A549 (cell line): Measurements from ENCODE around the gene PNPLA2. TPM values are rescaled to one million over a fixed set of nuclear protein-coding genes. Genes with fewer than 3 reads are reported as not detected.

Experiments used
- ATAC-seq, 2 experiments: fragments of 200-7000 bp in 1 of 2; fragments of >200 bp in 1 of 2; cut with Nextera tagmentation in 1 of 2; cut with Tn5 transposase in 1 of 2; 3 replicates each; pipeline versions ENCODE4 v1.8.0 to v1.9.1; 2018 to 2020; ENCODE audit warnings: mild to moderate bottlenecking in 1 of 2, moderate library complexity in 1 of 2
- CTCF ChIA-PET: fragments of 300-600 bp; sonication (Branson Sonifier 250); formaldehyde crosslinking; extraction: SDS; loops from one replicate; lab custom pipeline; 2021; ENCODE audit warnings: antibody characterized with exemption, inconsistent platforms; lab: Yijun Ruan, JAX
- POLR2A ChIA-PET: fragments of 350-600 bp; formaldehyde crosslinking; extraction: SDS; loops from one replicate; lab custom pipeline; 2021; ENCODE audit warnings: antibody characterized with exemption, inconsistent platforms; lab: Yijun Ruan, JAX
- DNase-seq, 2 experiments: peaks; one replicate each; pipeline versions ENCODE4 v3.0.0 to v3.0.0-alpha.2; 2011 to 2016; ENCODE audit warnings: low read depth in 1 of 2, low spot score in 1 of 2
- FAIRE-seq: peaks from 2 replicates; lab custom pipeline; 2011; peaks lifted over from hg19 to GRCh38; lab: Jason Lieb, UNC
- H3K27ac ChIP-seq, 2 experiments: fragments of >200 bp; sonication (Bioruptor Twin); formaldehyde crosslinking; 3 replicates each; pipeline ENCODE4 v1.5.1; 2016 to 2017
- H3K4me1 ChIP-seq: fragments of >200 bp; sonication (Bioruptor Twin); formaldehyde crosslinking; 3 replicates; pipeline ENCODE4 v1.6.1; 2016
- H3K4me2 ChIP-seq: fragments of >200 bp; sonication (Bioruptor Twin); formaldehyde crosslinking; 3 replicates; pipeline ENCODE4 v1.6.1; 2016
- H3K4me3 ChIP-seq: fragments of >200 bp; sonication (Bioruptor Twin); formaldehyde crosslinking; 3 replicates; pipeline ENCODE4 v1.5.1; 2016
- H3K9me3 ChIP-seq: fragments of >200 bp; sonication (Bioruptor Twin); formaldehyde crosslinking; 3 replicates; pipeline ENCODE4 v1.6.1; 2016
- ATOH8 ChIP-seq: fragments of 250-450 bp; sonication (Bioruptor Pico); IDR thresholded peaks from 2 replicates; pipeline ENCODE4 v1.5.0; 2020; ENCODE audit warnings: low read depth, mild to moderate bottlenecking, moderate library complexity
- CHD2 ChIP-seq: fragments of 150-350 bp; IDR thresholded peaks from 2 replicates; pipeline ENCODE4 v1.6.1; 2014; ENCODE audit warnings: low read length; ENCODE audit not compliant: partially characterized antibody
- FOSB ChIP-seq: fragments of 250-450 bp; sonication (Bioruptor Pico); IDR thresholded peaks from 2 replicates; pipeline ENCODE4 v1.5.0; 2020; ENCODE audit warnings: mild to moderate bottlenecking, moderate library complexity
- HEYL ChIP-seq: fragments of 250-450 bp; sonication (Bioruptor Pico); IDR thresholded peaks from 2 replicates; pipeline ENCODE4 v1.8.0; 2021; ENCODE audit warnings: mild to moderate bottlenecking, moderate library complexity
- MAFK ChIP-seq: fragments of 450-650 bp; IDR thresholded peaks from 2 replicates; pipeline ENCODE4 v1.6.1; 2014; ENCODE audit not compliant: partially characterized antibody
- RFX5 ChIP-seq: fragments of 450-650 bp; IDR thresholded peaks from 2 replicates; pipeline ENCODE4 v1.7.1; 2014; ENCODE audit warnings: antibody characterized with exemption, mild to moderate bottlenecking, moderate library complexity
- SREBF2 ChIP-seq: fragments of 450-650 bp; IDR thresholded peaks from 2 replicates; pipeline ENCODE4 v1.6.1; 2014; ENCODE audit warnings: mild to moderate bottlenecking, moderate library complexity
- WGBS: methylation state at CpG from one replicate; pipeline ENCODE4 v1.1.6; 2017; ENCODE audit errors: missing lambda C conversion rate; 5-methylcytosine and 5-hydroxymethylcytosine counted together
- polyA plus RNA-seq, 4 experiments: library from polyadenylated mRNA; depleted of rRNA in 3 of 4; stranded (reverse); fragments of >200 nt; fragmentation: RNase III in 1 of 4; extraction: RNeasy Plus Mini Kit Qiagen cat#74134 plus additional on column Dnase treatment in 1 of 4; gene quantifications; 2 replicates in 3 of 4; 3 replicates in 1 of 4; pipeline ENCODE4 v1.2.3, GENCODE V29; 2011 to 2017
- TF ChIP-seq, protein P1 (sequence below): fragments of 200-600 bp; sonication (generic); IDR thresholded peaks from 2 replicates; pipeline ENCODE4 v1.6.1; 2016; ENCODE audit warnings: antibody characterized with exemption, mild to moderate bottlenecking, moderate library complexity
- TF ChIP-seq, protein P2 (sequence below): fragments of >200 bp; sonication (Bioruptor Twin); formaldehyde crosslinking; IDR thresholded peaks from 3 replicates; pipeline ENCODE4 v1.5.1; 2016

The PNPLA2 gene
- polyA plus RNA-seq, 2 of the 4 experiments (the other 2 are of a cell fraction) = 13.2 to 25.4 TPM

GRCh38 chr11:799641-800316 is 18.9 kb upstream of the PNPLA2 start (continued):
- TF ChIP-seq, protein P1, sequence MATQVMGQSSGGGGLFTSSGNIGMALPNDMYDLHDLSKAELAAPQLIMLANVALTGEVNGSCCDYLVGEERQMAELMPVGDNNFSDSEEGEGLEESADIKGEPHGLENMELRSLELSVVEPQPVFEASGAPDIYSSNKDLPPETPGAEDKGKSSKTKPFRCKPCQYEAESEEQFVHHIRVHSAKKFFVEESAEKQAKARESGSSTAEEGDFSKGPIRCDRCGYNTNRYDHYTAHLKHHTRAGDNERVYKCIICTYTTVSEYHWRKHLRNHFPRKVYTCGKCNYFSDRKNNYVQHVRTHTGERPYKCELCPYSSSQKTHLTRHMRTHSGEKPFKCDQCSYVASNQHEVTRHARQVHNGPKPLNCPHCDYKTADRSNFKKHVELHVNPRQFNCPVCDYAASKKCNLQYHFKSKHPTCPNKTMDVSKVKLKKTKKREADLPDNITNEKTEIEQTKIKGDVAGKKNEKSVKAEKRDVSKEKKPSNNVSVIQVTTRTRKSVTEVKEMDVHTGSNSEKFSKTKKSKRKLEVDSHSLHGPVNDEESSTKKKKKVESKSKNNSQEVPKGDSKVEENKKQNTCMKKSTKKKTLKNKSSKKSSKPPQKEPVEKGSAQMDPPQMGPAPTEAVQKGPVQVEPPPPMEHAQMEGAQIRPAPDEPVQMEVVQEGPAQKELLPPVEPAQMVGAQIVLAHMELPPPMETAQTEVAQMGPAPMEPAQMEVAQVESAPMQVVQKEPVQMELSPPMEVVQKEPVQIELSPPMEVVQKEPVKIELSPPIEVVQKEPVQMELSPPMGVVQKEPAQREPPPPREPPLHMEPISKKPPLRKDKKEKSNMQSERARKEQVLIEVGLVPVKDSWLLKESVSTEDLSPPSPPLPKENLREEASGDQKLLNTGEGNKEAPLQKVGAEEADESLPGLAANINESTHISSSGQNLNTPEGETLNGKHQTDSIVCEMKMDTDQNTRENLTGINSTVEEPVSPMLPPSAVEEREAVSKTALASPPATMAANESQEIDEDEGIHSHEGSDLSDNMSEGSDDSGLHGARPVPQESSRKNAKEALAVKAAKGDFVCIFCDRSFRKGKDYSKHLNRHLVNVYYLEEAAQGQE = no peak
- TF ChIP-seq MAFK = no peak
- no peak for TF ChIP-seq CHD2
- TF ChIP-seq FOSB (CRISPR knock-in tag) = no peak
- TF ChIP-seq, protein P2, sequence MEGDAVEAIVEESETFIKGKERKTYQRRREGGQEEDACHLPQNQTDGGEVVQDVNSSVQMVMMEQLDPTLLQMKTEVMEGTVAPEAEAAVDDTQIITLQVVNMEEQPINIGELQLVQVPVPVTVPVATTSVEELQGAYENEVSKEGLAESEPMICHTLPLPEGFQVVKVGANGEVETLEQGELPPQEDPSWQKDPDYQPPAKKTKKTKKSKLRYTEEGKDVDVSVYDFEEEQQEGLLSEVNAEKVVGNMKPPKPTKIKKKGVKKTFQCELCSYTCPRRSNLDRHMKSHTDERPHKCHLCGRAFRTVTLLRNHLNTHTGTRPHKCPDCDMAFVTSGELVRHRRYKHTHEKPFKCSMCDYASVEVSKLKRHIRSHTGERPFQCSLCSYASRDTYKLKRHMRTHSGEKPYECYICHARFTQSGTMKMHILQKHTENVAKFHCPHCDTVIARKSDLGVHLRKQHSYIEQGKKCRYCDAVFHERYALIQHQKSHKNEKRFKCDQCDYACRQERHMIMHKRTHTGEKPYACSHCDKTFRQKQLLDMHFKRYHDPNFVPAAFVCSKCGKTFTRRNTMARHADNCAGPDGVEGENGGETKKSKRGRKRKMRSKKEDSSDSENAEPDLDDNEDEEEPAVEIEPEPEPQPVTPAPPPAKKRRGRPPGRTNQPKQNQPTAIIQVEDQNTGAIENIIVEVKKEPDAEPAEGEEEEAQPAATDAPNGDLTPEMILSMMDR = no peak
- no peak for TF ChIP-seq HEYL (CRISPR knock-in tag)
- no peak for TF ChIP-seq ATOH8 (CRISPR knock-in tag)

DNA sequence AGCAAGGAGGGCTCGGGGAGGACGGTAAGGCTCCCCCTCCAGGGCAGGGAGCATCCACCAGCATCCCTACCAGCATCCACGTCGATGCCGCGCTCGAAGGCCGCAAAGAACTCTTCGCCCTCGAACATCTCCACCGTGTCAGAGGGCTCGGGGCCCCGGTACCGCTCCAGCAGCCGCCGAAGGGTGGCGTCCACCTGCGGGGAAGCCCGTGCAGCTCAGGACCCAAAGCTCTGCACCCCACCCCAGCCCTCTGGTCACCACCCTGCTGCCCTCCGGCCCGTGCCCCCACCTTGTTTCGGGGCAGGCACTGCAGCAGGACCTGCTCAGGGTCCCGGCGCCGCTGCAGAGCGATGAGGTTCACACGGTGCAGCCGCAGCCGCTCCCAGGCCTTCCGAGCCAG is 18.2 kb upstream of the PNPLA2 start:
- ChIA-PET CTCF (interaction anchor here (1.0 kb wide), 2 partner anchors 11 to 35 kb away, joined by 3 read pairs; partner anchors contain the start of gene CEND1), POLR2A (no interaction called here)
- Histone ChIP-seq H3K4me2 (no peak overlapping the region), H3K4me3 (no peak overlapping the region), H3K9me3 (no peaks in the 10 kb centered on the region), H3K27ac (no peak overlapping the region), H3K4me1 (peaks cover 30% of the 10 kb centered on the region)
- ATAC-seq (no peak), DNase-seq (no peak), FAIRE-seq (no peak)
- WGBS = 90% methylated on average over 29 of the region's 30 CpGs
- TF ChIP-seq, protein P1 = no peak
- TF ChIP-seq RFX5 (no peak), FOSB (CRISPR knock-in tag) (no peak)

- no peak overlapping the region for H3K4me3 ChIP-seq
- POLR2A ChIA-PET = no interaction called here
- FAIRE-seq = no peak
- DNase-seq = no peak
- H3K9me3 ChIP-seq = no peaks in the 10 kb centered on the region
- WGBS = 94% methylated on average over 11 of the region's 20 CpGs
- no peak for ATAC-seq
- H3K27ac ChIP-seq = no peak overlapping the region
- H3K4me2 ChIP-seq = no peak overlapping the region
- TF ChIP-seq SREBF2 (no peak), FOSB (CRISPR knock-in tag) (no peak)
- TF ChIP-seq, all 56 proteins: peak for 0
- CTCF ChIA-PET = interaction anchor here (1.0 kb wide), 2 partner anchors 11 to 36 kb away, joined by 3 read pairs; partner anchors contain the start of gene CEND1
- peaks cover 22% of the 10 kb centered on the region for H3K4me1 ChIP-seq
Observed at GRCh38 chr11:801097-801780, 17.5 kb upstream of the PNPLA2 start.
